ENCODE results near the gene FAM184A. TPM values are rescaled to one million over a fixed set of nuclear protein-coding genes. Genes with fewer than 3 reads are reported as not detected.
"Not testable (repeated sequence)": the region's sequence is repeated elsewhere in the genome, so short reads cannot be mapped to it uniquely, and the experiment has no call there.

FAM184A gene
- polyA plus RNA-seq, 1 experiment: 0.02 TPM

- no peaks in the 10 kb centered on the region for H3K27me3 ChIP-seq (ENCODE audit: control insufficient read depth, insufficient read depth, low read length)
- CTCF ChIA-PET: interaction anchor here (1.2 to 1.7 kb wide), 4 partner anchors 14 to 325 kb away, joined by 3 to 12 read pairs (median 6); no protein-coding TSS in a partner anchor
- no peak overlapping the region for H3K4me3 ChIP-seq (ENCODE audit: low read depth, low read length)
- no peak for DNase-seq (ENCODE audit: low read depth, low spot score)
- no peak overlapping the region for H3K27ac ChIP-seq (ENCODE audit: low read depth, low read length)
- TF ChIP-seq CTCF (IDR thresholded peaks at IDR 0.05; ENCODE audit: low read depth, low read length): no peak
- no peaks in the 10 kb centered on the region; the same call in 1 of the 2 replicates for H3K9me3 ChIP-seq (ENCODE audit: control insufficient read depth, insufficient read depth, low read length)
- POLR2A ChIA-PET: interaction anchor here (0.6 kb wide), 1 partner anchor 22 kb away, joined by 8 read pairs; no protein-coding TSS in a partner anchor
These were observed 47.1 kb upstream of the FAM184A start for GRCh38 chr6:119125576-119125975.

- no peak for DNase-seq (ENCODE audit: low read depth, low spot score)
- TF ChIP-seq CTCF (IDR thresholded peaks at IDR 0.05; ENCODE audit: low read depth, low read length): no peak
- Histone ChIP-seq H3K4me3 (ENCODE audit: low read depth, low read length) (no peak overlapping the region), H3K9me3 (ENCODE audit: control insufficient read depth, insufficient read depth, low read length) (no peaks in the 10 kb centered on the region; the same call in 1 of the 2 replicates), H3K27me3 (ENCODE audit: control insufficient read depth, insufficient read depth, low read length) (no peaks in the 10 kb centered on the region), H3K27ac (ENCODE audit: low read depth, low read length) (no peak overlapping the region)
- ChIA-PET POLR2A (no interaction called here), CTCF (interaction anchor here (0.9 to 1.4 kb wide), 3 partner anchors 13 to 323 kb away, joined by 3 to 12 read pairs (median 4); no protein-coding TSS in a partner anchor)
These were observed 45.8 kb upstream of the FAM184A start for GRCh38 chr6:119124079-119124824.

- Histone ChIP-seq H3K27me3 (ENCODE audit: control insufficient read depth, insufficient read depth, low read length) (no peaks in the 10 kb centered on the region), H3K9me3 (ENCODE audit: control insufficient read depth, insufficient read depth, low read length) (no peaks in the 10 kb centered on the region; the same call in 1 of the 2 replicates), H3K27ac (ENCODE audit: low read depth, low read length) (no peak overlapping the region), H3K4me3 (ENCODE audit: low read depth, low read length) (no peak overlapping the region)
- no peak for DNase-seq (ENCODE audit: low read depth, low spot score)
- CTCF ChIA-PET: interaction anchor here (1.5 kb wide), 1 partner anchor 11 kb away, joined by 6 read pairs; no protein-coding TSS in a partner anchor
- TF ChIP-seq CTCF (IDR thresholded peaks at IDR 0.05; ENCODE audit: low read depth, low read length): no peak
- POLR2A ChIA-PET: no interaction called here
These were observed 43.9 kb upstream of the FAM184A start for GRCh38 chr6:119122336-119122735.

GRCh38 chr6:119121367-119121766 lies 42.9 kb upstream of the FAM184A start:
- ChIA-PET CTCF (interaction anchor here (1.3 to 1.5 kb wide), 2 partner anchors 8 to 10 kb away, joined by 6 read pairs; no protein-coding TSS in a partner anchor), POLR2A (no interaction called here)
- no peaks in the 10 kb centered on the region for H3K27me3 ChIP-seq (ENCODE audit: control insufficient read depth, insufficient read depth, low read length)
- no peak for TF ChIP-seq CTCF (IDR thresholded peaks at IDR 0.05; ENCODE audit: low read depth, low read length)
- no peak for DNase-seq (ENCODE audit: low read depth, low spot score)
- H3K9me3 ChIP-seq (ENCODE audit: control insufficient read depth, insufficient read depth, low read length): no peaks in the 10 kb centered on the region
- no peak overlapping the region for H3K4me3 ChIP-seq (ENCODE audit: low read depth, low read length)
- no peak overlapping the region for H3K27ac ChIP-seq (ENCODE audit: low read depth, low read length)

- H3K27ac ChIP-seq (ENCODE audit: low read depth, low read length): no peak overlapping the region
- no peaks in the 10 kb centered on the region for H3K27me3 ChIP-seq (ENCODE audit: control insufficient read depth, insufficient read depth, low read length)
- POLR2A ChIA-PET: no interaction called here
- no peaks in the 10 kb centered on the region for H3K9me3 ChIP-seq (ENCODE audit: control insufficient read depth, insufficient read depth, low read length)
- CTCF ChIA-PET: interaction anchor here (0.7 to 1.9 kb wide), 2 partner anchors 9 to 10 kb away, joined by 4 to 6 read pairs; no protein-coding TSS in a partner anchor
- peak; percentile 23 for DNase-seq (ENCODE audit: low read depth, low spot score)
- no peak for TF ChIP-seq CTCF (IDR thresholded peaks at IDR 0.05; ENCODE audit: low read depth, low read length)
- H3K4me3 ChIP-seq (ENCODE audit: low read depth, low read length): no peak overlapping the region
These were observed 41.5 kb upstream of the FAM184A start for GRCh38 chr6:119119989-119120388.

GRCh38 chr6:119119062-119119461 lies 40.6 kb upstream of the FAM184A start:
- H3K4me3 ChIP-seq (ENCODE audit: low read depth, low read length); H3K27ac ChIP-seq (ENCODE audit: low read depth, low read length); H3K27me3 ChIP-seq (ENCODE audit: control insufficient read depth, insufficient read depth, low read length); H3K9me3 ChIP-seq (ENCODE audit: control insufficient read depth, insufficient read depth, low read length); POLR2A ChIA-PET; DNase-seq (ENCODE audit: low read depth, low spot score): not testable (repeated sequence)
- CTCF ChIA-PET: interaction anchor here (1.5 to 1.9 kb wide), 4 partner anchors 8 to 151 kb away, joined by 3 to 19 read pairs (median 4); no protein-coding TSS in a partner anchor
